KMS-11 (cell line): Measurements from ENCODE around the gene ZCCHC13.

Source experiments
- H2AFZ ChIP-seq: fragments of 200-600 bp; sonication (generic); 2 replicates; pipeline ENCODE4 v1.6.1; 2016; ENCODE audit warnings: antibody characterized with exemption, mixed run types, low read depth
- H3K27ac ChIP-seq: fragments of 200-600 bp; sonication (generic); 2 replicates; pipeline ENCODE4 v1.6.1; 2016; ENCODE audit warnings: mild to moderate bottlenecking, mixed run types
- H3K27me3 ChIP-seq: fragments of 200-600 bp; sonication (generic); 2 replicates; pipeline ENCODE4 v1.6.1; 2017; ENCODE audit warnings: mild to moderate bottlenecking, low read depth, mixed run types, moderate library complexity; ENCODE audit not compliant: insufficient read depth
- H3K36me3 ChIP-seq: fragments of 200-600 bp; sonication (generic); 2 replicates; pipeline ENCODE4 v1.6.1; 2017; ENCODE audit warnings: mild to moderate bottlenecking, mixed run types; ENCODE audit not compliant: insufficient read depth
- H3K4me1 ChIP-seq: fragments of 200-600 bp; sonication (generic); 2 replicates; pipeline ENCODE4 v1.6.1; 2016; ENCODE audit warnings: mild to moderate bottlenecking, low read depth, mixed run types; ENCODE audit not compliant: poor library complexity, severe bottlenecking
- H3K4me2 ChIP-seq: fragments of 200-600 bp; sonication (generic); 2 replicates; pipeline ENCODE4 v1.7.0; 2016; ENCODE audit warnings: mild to moderate bottlenecking, mixed run types
- H3K4me3 ChIP-seq: fragments of 200-600 bp; sonication (generic); IDR thresholded peaks from 2 replicates; pipeline ENCODE4 v1.6.1; 2017; ENCODE audit warnings: low read depth, low read length, mixed read lengths; ENCODE audit not compliant: insufficient read depth
- H3K79me2 ChIP-seq: fragments of 200-600 bp; sonication (generic); 2 replicates; pipeline ENCODE4 v1.6.1; 2016; ENCODE audit warnings: low read depth, mixed run types; ENCODE audit not compliant: insufficient read depth
- H3K9ac ChIP-seq: fragments of 200-600 bp; sonication (generic); 2 replicates; pipeline ENCODE4 v1.6.1; 2016; ENCODE audit warnings: mild to moderate bottlenecking, mixed run types
- H4K20me1 ChIP-seq: fragments of 200-600 bp; sonication (generic); 2 replicates; pipeline ENCODE4 v1.6.1; 2016; ENCODE audit warnings: mild to moderate bottlenecking, mixed run types; ENCODE audit not compliant: insufficient read depth
- CTCF ChIP-seq: fragments of 200-600 bp; sonication (generic); conservative IDR thresholded peaks from 2 replicates; pipeline ENCODE4 v1.6.1; 2017; ENCODE audit warnings: low read depth, mild to moderate bottlenecking, antibody characterized with exemption, low read length, moderate library complexity, mixed read lengths

ZCCHC13 gene

GRCh38 chrX:74292808-74293123, 11.2 kb upstream of the ZCCHC13 start:
- Histone ChIP-seq H3K4me2 (peak overlapping the region; percentile 83), H3K9ac (peak overlapping the region; percentile 4; the same call in 1 of the 2 replicates), H3K27ac (peak overlapping the region; percentile 98; the same call in 1 of the 2 replicates), H3K79me2 (peaks cover 43% of the 10 kb centered on the region), H2AFZ (peak overlapping the region; percentile 88), H3K4me3 (no peak overlapping the region), H4K20me1 (no peaks in the 10 kb centered on the region), H3K4me1 (peaks cover 14% of the 10 kb centered on the region), H3K36me3 (no peaks in the 10 kb centered on the region), H3K27me3 (no peaks in the 10 kb centered on the region)
- TF ChIP-seq CTCF, result 0 out of 2 replicates have a peak, but pooled peaks have one; percentile 6

- peaks cover 12% of the 10 kb centered on the region for H3K4me1 ChIP-seq
- H3K27me3 ChIP-seq, result no peaks in the 10 kb centered on the region
- peaks cover 37% of the 10 kb centered on the region for H3K79me2 ChIP-seq
These were observed 10.5 kb upstream of the ZCCHC13 start for GRCh38 chrX:74293343-74293946.

GRCh38 chrX:74295101-74295500, 8.9 kb upstream of the ZCCHC13 start:
- Histone ChIP-seq H3K36me3 (no peaks in the 10 kb centered on the region), H3K4me1 (peaks cover under 1% of the 10 kb centered on the region), H3K4me3 (no peak overlapping the region), H3K9ac (no peak overlapping the region), H4K20me1 (no peaks in the 10 kb centered on the region), H3K27me3 (no peaks in the 10 kb centered on the region), H3K27ac (no peak overlapping the region), H2AFZ (no peak overlapping the region), H3K4me2 (no peak overlapping the region), H3K79me2 (peaks cover 20% of the 10 kb centered on the region)
- no peak for TF ChIP-seq CTCF

More at GRCh38 chrX:74293343-74293946, 10.5 kb upstream of the ZCCHC13 start:
- Histone ChIP-seq H4K20me1 (no peaks in the 10 kb centered on the region), H3K4me3 (no peak overlapping the region), H3K4me2 (peak overlapping the region; percentile 83), H2AFZ (peak overlapping the region; percentile 88), H3K9ac (peak overlapping the region; percentile 4; the same call in 1 of the 2 replicates), H3K27ac (no peak overlapping the region), H3K36me3 (no peaks in the 10 kb centered on the region)
- TF ChIP-seq CTCF, result no peak

- H3K9ac ChIP-seq, result no peak overlapping the region
- no peaks in the 10 kb centered on the region for H3K4me1 ChIP-seq
- H3K36me3 ChIP-seq, result no peaks in the 10 kb centered on the region
- H4K20me1 ChIP-seq, result no peaks in the 10 kb centered on the region
- TF ChIP-seq CTCF, result no peak
- H3K79me2 ChIP-seq, result no peaks in the 10 kb centered on the region
- no peak overlapping the region for H3K4me2 ChIP-seq
- no peaks in the 10 kb centered on the region for H3K27me3 ChIP-seq
- H3K4me3 ChIP-seq, result no peak overlapping the region
- no peak overlapping the region for H2AFZ ChIP-seq
- H3K27ac ChIP-seq, result no peak overlapping the region
These were observed 6.2 kb upstream of the ZCCHC13 start for GRCh38 chrX:74297766-74298165.
